Right lobe of liver (tissue), 6 donors: Measurements from ENCODE around the gene SPDYE6. TPM values are rescaled to one million over a fixed set of nuclear protein-coding genes. Genes with fewer than 3 reads are reported as not detected.
"Not testable (repeated sequence)": the region's sequence is repeated elsewhere in the genome, so short reads cannot be mapped to it uniquely, and the experiment has no call there.

ENCODE experiments used
- ATAC-seq, 4 donors: fragments of 200-7000 bp; cut with Tn5 transposase; one replicate each; pipeline ENCODE4 v1.9.1; 2020; ENCODE audit warnings: mild to moderate bottlenecking in 4 of 4, moderate library complexity in 4 of 4
- DNase-seq, 3 donors: peaks; one replicate each; pipeline ENCODE4 v3.0.0-alpha.2; 2020
- H3K27ac ChIP-seq, 3 donors: fragments of 200-600 bp; one replicate each; pipeline ENCODE4 v1.8.0; 2022
- H3K27me3 ChIP-seq, 2 donors: fragments of 200-600 bp; one replicate each; pipeline ENCODE4 v1.8.0; 2022
- H3K36me3 ChIP-seq, 4 donors: fragments of 200-600 bp; sonication (generic) in 1 of 4; one replicate each; pipeline versions ENCODE4 v1.5.1 to v1.8.0; 2017 to 2022; ENCODE audit warnings: control low read depth in 1 of 4
- H3K4me1 ChIP-seq, 4 donors: fragments of 200-600 bp; sonication (generic) in 1 of 4; one replicate each; pipeline versions ENCODE4 v1.5.1 to v1.8.0; 2017 to 2022; ENCODE audit warnings: control low read depth in 1 of 4
- H3K4me3 ChIP-seq, 3 donors: fragments of 200-600 bp; one replicate each; pipeline ENCODE4 v1.8.0; 2022
- H3K9me3 ChIP-seq, 4 donors: fragments of 200-600 bp; sonication (generic) in 1 of 4; one replicate each; pipeline versions ENCODE4 v1.5.1 to v1.8.0; 2017 to 2022; ENCODE audit warnings: control low read depth in 1 of 4
- CTCF ChIP-seq, 4 donors: fragments of 200-600 bp in 3 of 4; fragments of 450-650 bp in 1 of 4; IDR thresholded peaks; one replicate each; pipeline versions ENCODE4 v1.5.1 to v1.8.0; 2016 to 2022; ENCODE audit warnings: antibody characterized with exemption in 4 of 4, mild to moderate bottlenecking in 2 of 4
- POLR2A ChIP-seq: fragments of 450-650 bp; IDR thresholded peaks from one replicate; pipeline ENCODE4 v1.6.1; 2017; ENCODE audit warnings: antibody characterized with exemption, mild to moderate bottlenecking
- whole genome bisulfite sequencing: methylation state at CpG from one replicate; pipeline ENCODE4 v1.1.6; 2018; ENCODE audit warnings: low coverage, low lambda C conversion rate; ENCODE audit not compliant: insufficient coverage; ENCODE audit errors: missing lambda C conversion rate; 5-methylcytosine and 5-hydroxymethylcytosine counted together
- intact Hi-C, 2 donors: fragments of 100-400 bp; cut with DNase I; formaldehyde crosslinking; loops; one replicate each; pipeline versions ENCODE4 v1.11.2 to v1.14.1; 2022
- total RNA-seq, 6 experiments: library from RNA; depleted of rRNA in 2 of 6; stranded (reverse); fragments of >200 nt in 2 of 6; fragmentation: NEBNext Ultra II Directional in 3 of 6; extraction: Animal tissue kit (Norgen Biotek cat#: 25700) in 3 of 6; gene quantifications; one replicate each; pipeline versions ENCODE4 v1.1.0 to v1.2.4, GENCODE V29; 2016 to 2023
- donor health status: DM: no; HTN: yes; CAD: no.
- donor health status: DM: no; HTN: no; CAD: no.
- donor health status: DM: no; HTN: no; CAD: no.
- donor health status: DM: no; HTN: yes; CAD: no.
- donor health status: DM: no; HTN: yes; CAD: no.

The SPDYE6 gene
- total RNA-seq, 6 experiments from 2014 or later: not detected

DNA sequence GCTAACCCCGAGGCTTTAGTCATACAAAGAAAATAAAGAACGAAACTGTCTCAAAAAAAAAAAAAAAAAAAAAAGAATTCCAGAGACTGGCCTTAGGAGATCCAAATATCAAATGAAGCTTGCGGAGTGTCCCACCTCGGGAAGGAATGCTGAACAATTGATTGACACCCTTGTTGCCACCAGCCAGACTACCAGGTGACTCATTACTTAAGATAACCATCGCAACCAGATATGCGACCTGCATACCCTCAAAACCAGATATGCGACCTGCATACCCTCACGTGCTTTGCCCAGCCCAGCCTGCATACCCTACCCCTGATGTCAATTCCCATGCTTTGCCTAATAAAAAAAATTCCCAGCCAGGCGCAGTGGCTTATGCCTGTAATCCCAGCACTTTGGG is 37.2 kb upstream of the SPDYE6 start:
- no peak overlapping the region for H3K27ac ChIP-seq
- intact Hi-C loops: loop anchor here (5.0 kb wide), 1 partner anchor 111 kb away; no protein-coding TSS in a partner anchor
- no peaks in the 10 kb centered on the region for H3K36me3 ChIP-seq
- H3K4me3 ChIP-seq: no peak overlapping the region
- TF ChIP-seq POLR2A: no peak
- TF ChIP-seq CTCF (IDR thresholded peaks at IDR 0.05): no peak
- WGBS: 83% methylated on average over 4 of the region's 9 CpGs
- peaks cover 0 to 11% (median 0%) of the 10 kb centered on the region in 4 donors for H3K4me1 ChIP-seq
- no peaks in the 10 kb centered on the region for H3K9me3 ChIP-seq
- no peak for ATAC-seq
- DNase-seq: no peak
- no peaks in the 10 kb centered on the region for H3K27me3 ChIP-seq

GRCh38 chr7:102392330-102392729 is 36.1 kb upstream of the SPDYE6 start:
- no peaks in the 10 kb centered on the region for H3K9me3 ChIP-seq
- H3K36me3 ChIP-seq: no peaks in the 10 kb centered on the region
- no CpG with 5 or more reads among the region's 1 CpG for WGBS
- no peaks in the 10 kb centered on the region for H3K27me3 ChIP-seq
- intact Hi-C loops: loop anchor here (5.0 kb wide), 1 partner anchor 110 kb away; no protein-coding TSS in a partner anchor
- H3K4me3 ChIP-seq: no peak overlapping the region
- H3K4me1 ChIP-seq: peaks cover 0 to 10% (median 0%) of the 10 kb centered on the region in 4 donors
- DNase-seq (no peak), ATAC-seq (no peak)
- no peak for TF ChIP-seq POLR2A
- H3K27ac ChIP-seq: no peak overlapping the region

GRCh38 chr7:102390697-102391484 is 34.6 kb upstream of the SPDYE6 start:
- Histone ChIP-seq H3K4me1 (peaks cover 0 to 4% (median 0%) of the 10 kb centered on the region in 4 donors), H3K9me3 (no peaks in the 10 kb centered on the region), H3K36me3 (no peaks in the 10 kb centered on the region), H3K27ac (no peak overlapping the region), H3K27me3 (no peaks in the 10 kb centered on the region), H3K4me3 (no peak overlapping the region)
- ATAC-seq (peak; percentile 94 to 98 (median 98)), DNase-seq (peak; percentile 84 to 87 (median 85))
- 65% methylated on average over 8 of the region's 12 CpGs for WGBS
- TF ChIP-seq POLR2A (no peak), CTCF (IDR thresholded peaks at IDR 0.05) (peak; percentile 91 to 98 (median 93))
- intact Hi-C loops: loop anchor here (5.0 kb wide), 1 partner anchor 109 kb away; no protein-coding TSS in a partner anchor

GRCh38 chr7:102389810-102390209 is 33.6 kb upstream of the SPDYE6 start:
- intact Hi-C loops: loop anchor here (5.0 kb wide), 1 partner anchor 108 kb away; no protein-coding TSS in a partner anchor
- 88% methylated on average over 3 of the region's 3 CpGs for WGBS
- TF ChIP-seq CTCF (IDR thresholded peaks at IDR 0.05) (no peak), POLR2A (no peak)
- ATAC-seq: no peak
- DNase-seq: no peak
- no peaks in the 10 kb centered on the region for H3K9me3 ChIP-seq
- no peaks in the 10 kb centered on the region for H3K4me1 ChIP-seq
- no peaks in the 10 kb centered on the region for H3K27me3 ChIP-seq
- H3K27ac ChIP-seq: no peak overlapping the region
- H3K36me3 ChIP-seq: no peaks in the 10 kb centered on the region
- H3K4me3 ChIP-seq: no peak overlapping the region

DNA sequence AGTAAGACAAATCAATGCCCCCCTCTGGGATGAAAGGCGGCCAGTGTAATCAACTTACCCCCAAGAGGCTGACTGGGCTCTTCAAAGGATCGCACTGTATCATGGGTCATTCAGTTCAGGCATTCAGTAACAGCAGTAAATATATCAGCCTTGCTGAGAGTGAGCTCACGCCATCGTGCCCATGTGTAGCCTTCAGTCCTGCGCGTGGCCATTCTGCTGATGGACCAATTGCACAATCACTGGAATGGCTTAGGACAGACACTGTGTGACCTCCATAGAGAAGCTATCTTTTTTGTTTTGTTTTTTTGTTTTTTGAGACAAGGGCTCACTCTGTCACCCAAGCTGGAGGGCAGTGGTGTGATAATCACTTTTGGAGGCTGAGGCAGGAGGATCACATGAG is 30.8 kb upstream of the SPDYE6 start:
- 74% methylated on average over 5 of the region's 6 CpGs for WGBS
- DNase-seq: no peak
- Histone ChIP-seq H3K9me3 (no peaks in the 10 kb centered on the region), H3K27me3 (no peaks in the 10 kb centered on the region), H3K36me3 (no peaks in the 10 kb centered on the region), H3K27ac (no peak overlapping the region), H3K4me3 (no peak overlapping the region), H3K4me1 (no peaks in the 10 kb centered on the region)
- intact Hi-C loops: no loop called here
- TF ChIP-seq POLR2A (no peak), CTCF (IDR thresholded peaks at IDR 0.05) (no peak)
- ATAC-seq: peak in 1 of 4 donors; percentile 39

DNA sequence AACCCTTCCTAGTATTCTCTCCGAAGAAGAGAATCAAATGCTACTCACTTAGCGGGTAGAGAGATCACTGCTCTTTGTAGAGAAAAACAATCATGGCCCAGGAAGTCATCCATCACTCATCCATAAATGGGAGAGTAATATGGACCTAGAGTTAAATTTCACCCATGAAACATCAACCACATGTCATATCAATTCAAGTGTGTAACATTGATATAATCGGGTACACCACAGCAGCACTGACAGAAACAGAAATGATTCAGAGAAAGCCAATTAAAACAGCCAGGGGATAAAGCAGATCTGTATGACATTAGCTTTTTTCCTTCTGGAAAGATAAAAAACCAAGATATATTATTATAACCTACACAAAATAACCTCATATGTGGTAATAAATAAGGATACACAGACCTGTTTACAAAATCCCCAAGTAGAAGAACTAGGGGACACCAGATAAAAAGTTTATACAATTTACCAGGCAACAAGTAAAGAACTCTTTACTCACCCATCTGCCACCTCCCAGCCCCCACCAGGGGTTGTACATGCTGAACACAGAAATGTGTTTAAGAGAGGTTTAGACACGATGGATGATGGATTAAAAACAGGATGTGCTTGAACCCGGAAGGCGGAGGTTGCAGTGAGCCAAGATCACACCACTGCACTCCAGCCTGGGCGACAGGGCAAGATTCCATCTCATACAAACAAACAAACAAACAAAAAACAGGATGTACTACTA is 25.6 kb upstream of the SPDYE6 start:
- 79% methylated on average over 6 of the region's 7 CpGs for WGBS
- peaks cover 0 to 42% (median 18%) of the 10 kb centered on the region in 4 donors for H3K36me3 ChIP-seq
- H3K27me3 ChIP-seq, H3K4me3 ChIP-seq, intact Hi-C loops, H3K9me3 ChIP-seq, H3K27ac ChIP-seq, H3K4me1 ChIP-seq, DNase-seq: not testable (repeated sequence)
- peak in 2 of 4 donors; percentile 30 to 48 for ATAC-seq

- ATAC-seq, H3K27me3 ChIP-seq, H3K27ac ChIP-seq, H3K4me3 ChIP-seq, H3K4me1 ChIP-seq, H3K9me3 ChIP-seq, intact Hi-C loops, DNase-seq: not testable (repeated sequence)
- H3K36me3 ChIP-seq: peaks cover 0 to 47% (median 19%) of the 10 kb centered on the region in 4 donors
- 63% methylated on average over 4 of the region's 8 CpGs for WGBS
Measured at GRCh38 chr7:102380837-102381236, 24.6 kb upstream of the SPDYE6 start.
